AG09319 (cell line): ENCODE measurements around the gene CEBPE.
"Not testable (repeated sequence)": the region's sequence is repeated elsewhere in the genome, so short reads cannot be mapped to it uniquely, and the experiment has no call there.

Experiments used
- DNase-seq: peaks from one replicate; pipeline ENCODE4 v3.0.0-alpha.2; 2010; ENCODE audit warnings: low read depth; ENCODE audit errors: extremely low read depth
- CTCF ChIP-seq: IDR thresholded peaks from 2 replicates; pipeline ENCODE4 v1.5.1; 2011; ENCODE audit warnings: low read depth, mild to moderate bottlenecking, inconsistent platforms, low read length, moderate library complexity

The CEBPE gene

DNA sequence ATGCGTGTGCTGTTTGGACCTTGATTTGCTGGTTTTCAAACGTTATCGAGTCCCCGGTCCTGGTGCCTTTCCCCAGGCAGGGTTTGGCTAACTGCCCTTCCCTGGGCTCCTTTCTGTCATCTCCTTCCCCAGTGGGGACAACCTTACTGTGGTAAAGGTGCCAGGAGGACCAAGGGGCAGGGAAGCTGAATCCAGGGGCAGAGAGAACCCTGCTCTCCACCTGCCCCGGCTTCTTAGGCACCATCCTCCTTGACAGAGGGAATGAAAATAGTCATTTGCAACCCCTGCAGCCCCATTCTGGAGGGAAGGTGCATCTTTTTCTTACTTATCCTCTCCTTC is 5.0 kb downstream of the CEBPE start:
- DNase-seq: no peak
- no peak for TF ChIP-seq CTCF

DNA sequence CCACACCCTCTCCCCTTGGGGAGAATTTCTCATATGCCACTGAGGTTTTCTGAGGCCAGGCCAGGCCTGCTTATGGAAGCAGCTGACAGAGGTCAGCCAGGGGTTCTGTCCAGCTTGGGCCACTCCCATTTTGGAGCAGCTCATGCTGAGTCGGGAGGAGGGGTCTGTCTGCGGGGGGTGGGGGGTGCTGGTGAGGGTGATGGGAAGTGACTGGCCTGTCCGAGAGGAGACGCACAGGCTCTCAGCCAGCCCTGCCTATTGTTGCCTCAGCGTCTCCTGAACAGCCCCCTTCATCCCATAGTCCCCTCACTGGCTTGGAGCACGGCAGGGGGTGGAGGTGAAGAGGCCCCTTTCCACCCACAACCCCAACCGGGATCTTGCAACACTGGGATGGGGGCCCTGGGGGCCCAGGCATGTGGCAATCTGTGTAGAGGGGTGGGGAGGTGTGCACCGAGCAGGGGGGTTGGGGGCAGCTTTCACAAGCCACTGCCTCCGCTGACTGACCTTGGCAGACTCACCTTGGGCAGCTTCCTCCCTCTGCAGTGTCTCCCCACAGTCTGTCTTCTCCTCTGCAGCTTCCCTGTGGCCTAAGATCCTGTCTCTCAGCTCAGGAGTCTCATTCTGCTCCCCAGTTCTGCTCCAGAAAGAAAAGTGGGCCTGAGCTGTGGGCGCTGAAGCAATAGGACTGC is 5.5 kb downstream of the CEBPE start:
- DNase-seq: no peak
- TF ChIP-seq CTCF: no peak

GRCh38 chr14:23112359-23113178 is 6.5 kb downstream of the CEBPE start:
- TF ChIP-seq CTCF: no peak
- DNase-seq: no peak

GRCh38 chr14:23110579-23111365 is 8.3 kb downstream of the CEBPE start:
- TF ChIP-seq CTCF: no peak
- DNase-seq: no peak

DNA sequence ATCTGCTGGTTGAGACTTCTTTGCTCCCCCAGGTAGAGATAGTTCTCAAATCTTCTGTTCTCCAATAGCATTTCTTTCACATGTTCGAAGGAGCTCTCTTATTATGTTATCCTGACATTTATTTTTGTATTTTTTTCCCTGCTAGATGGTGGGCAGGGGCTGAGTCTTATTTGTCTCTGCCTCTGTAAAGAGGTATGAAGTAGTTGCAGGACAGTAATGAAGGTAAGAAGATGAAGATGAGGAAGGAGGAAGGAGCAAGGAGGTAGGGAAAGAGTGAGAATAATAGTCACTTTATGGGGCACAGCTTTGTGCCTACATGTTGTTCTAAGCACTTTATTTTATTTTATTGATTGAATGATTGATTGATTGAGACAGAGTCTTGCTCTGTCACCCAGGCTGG is 9.3 kb downstream of the CEBPE start:
- no peak for TF ChIP-seq CTCF
- no peak for DNase-seq

DNA sequence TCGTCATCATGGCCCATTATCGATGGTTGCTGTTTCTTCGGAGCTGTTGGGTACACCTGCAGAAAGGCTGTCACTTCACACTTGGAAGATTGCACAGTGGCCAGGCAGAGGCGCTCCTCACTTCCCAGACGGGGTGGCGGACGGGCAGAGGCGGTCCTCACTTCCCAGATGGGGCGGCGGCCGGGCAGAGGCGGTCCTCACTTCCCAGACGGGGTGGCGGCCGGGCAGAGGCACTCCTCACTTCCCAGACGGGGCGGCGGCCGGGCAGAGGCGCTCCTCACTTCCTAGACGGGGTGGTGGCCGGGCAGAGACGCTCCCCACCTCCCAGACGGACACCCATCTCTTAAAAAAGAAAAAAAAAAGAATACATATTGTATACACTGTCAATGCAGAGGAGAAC is 10.9 kb downstream of the CEBPE start:
- not testable (repeated sequence) for DNase-seq

DNA sequence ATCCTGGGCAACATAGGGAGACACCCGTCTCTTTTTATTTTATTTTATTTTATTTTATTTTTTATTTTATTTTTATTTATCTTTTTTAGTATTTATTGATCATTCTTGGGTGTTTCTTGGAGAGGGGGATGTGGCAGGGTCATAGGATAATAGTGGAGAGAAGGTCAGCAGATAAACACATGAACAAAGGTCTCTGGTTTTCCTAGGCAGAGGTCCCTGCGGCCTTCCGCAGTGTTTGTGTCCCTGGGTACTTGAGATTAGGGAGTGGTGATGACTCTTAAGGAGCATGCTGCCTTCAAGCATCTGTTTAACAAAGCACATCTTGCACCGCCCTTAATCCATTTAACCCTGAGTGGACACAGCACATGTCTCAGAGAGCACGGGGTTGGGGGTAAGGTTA is 11.4 kb downstream of the CEBPE start:
- DNase-seq: not testable (repeated sequence)

GRCh38 chr14:23106747-23107045 is 12.4 kb downstream of the CEBPE start:
- no peak for DNase-seq

More at GRCh38 chr14:23106747-23107045, 12.4 kb downstream of the CEBPE start:
- TF ChIP-seq CTCF: no peak
